ENCODE measurements around the gene USH1G. TPM values are rescaled to one million over a fixed set of nuclear protein-coding genes. Genes with fewer than 3 reads are reported as not detected.

The USH1G gene
- total and polyA plus RNA-seq, 2 of the 13 experiments (the other 11 are each of a cell fraction or from before 2014, with no cell fraction given), result 0.04 TPM; not detected in 1

DNA sequence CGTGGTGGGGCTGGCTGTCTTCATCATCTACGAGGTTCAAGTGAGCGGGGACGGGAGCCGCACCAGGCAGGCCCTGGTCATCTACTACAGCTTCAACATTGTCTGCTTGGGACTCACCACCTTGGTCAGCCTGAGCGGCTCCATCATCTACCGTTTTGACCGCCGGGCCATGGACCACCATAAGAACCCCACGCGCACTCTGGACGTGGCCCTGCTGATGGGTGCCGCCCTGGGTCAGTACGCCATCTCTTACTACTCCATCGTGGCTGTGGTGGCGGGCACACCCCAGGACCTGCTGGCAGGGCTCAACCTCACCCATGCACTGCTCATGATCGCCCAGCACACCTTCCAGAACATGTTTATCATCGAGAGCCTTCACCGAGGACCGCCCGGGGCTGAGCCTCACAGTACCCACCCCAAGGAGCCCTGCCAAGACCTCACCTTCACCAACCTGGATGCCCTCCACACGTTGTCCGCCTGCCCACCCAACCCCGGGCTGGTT is 7.5 kb upstream of the USH1G start (continued):
- TF ChIP-seq BRD4 (CRISPR knock-in tag; IDR thresholded peaks at IDR 0.05) (no peak), PCBP2 (optimal IDR thresholded peaks at IDR 0.05; ENCODE audit: low read depth, low read length, poor library complexity, severe bottlenecking) (no peak), BORCS8-MEF2B (CRISPR knock-in tag; IDR thresholded peaks at IDR 0.05) (no peak), PHB2 (IDR thresholded peaks at IDR 0.05; ENCODE audit: partially characterized antibody) (no peak)

DNA sequence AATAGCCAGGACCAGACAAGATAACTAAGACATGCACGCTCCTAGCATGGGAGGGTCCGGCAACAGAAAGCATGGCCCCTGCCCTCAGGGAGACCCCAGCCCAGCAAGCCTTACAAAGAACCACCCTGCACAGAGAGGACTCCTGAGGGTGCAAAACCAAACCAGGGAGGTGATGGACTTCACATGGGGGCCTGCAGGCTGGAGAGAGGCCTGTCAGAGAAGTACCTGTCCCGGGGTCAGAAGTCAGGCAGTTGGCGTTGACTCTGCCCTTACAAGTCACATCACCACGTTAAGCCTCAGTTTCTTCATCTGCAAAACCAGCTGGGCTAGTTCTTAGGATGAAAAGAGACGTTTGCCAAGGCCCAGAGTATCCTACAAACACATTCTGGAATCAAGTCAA is 5.7 kb upstream of the USH1G start:
- TF ChIP-seq ELF1 (CRISPR knock-in tag; IDR thresholded peaks at IDR 0.05) (no peak), TAF15 (IDR thresholded peaks at IDR 0.05; ENCODE audit: low read depth, low read length, poor library complexity, severe bottlenecking) (no peak), ZNF549 (CRISPR knock-in tag; IDR thresholded peaks at IDR 0.05) (no peak), KMT2B (CRISPR knock-in tag; IDR thresholded peaks at IDR 0.05) (no peak), IKZF1 (IDR thresholded peaks at IDR 0.05) (no peak), PHF20 (CRISPR knock-in tag; IDR thresholded peaks at IDR 0.05) (no peak)
- TF ChIP-seq, protein P1, sequence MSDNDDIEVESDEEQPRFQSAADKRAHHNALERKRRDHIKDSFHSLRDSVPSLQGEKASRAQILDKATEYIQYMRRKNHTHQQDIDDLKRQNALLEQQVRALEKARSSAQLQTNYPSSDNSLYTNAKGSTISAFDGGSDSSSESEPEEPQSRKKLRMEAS (IDR thresholded peaks at IDR 0.05), result no peak
- TF ChIP-seq, protein P2, sequence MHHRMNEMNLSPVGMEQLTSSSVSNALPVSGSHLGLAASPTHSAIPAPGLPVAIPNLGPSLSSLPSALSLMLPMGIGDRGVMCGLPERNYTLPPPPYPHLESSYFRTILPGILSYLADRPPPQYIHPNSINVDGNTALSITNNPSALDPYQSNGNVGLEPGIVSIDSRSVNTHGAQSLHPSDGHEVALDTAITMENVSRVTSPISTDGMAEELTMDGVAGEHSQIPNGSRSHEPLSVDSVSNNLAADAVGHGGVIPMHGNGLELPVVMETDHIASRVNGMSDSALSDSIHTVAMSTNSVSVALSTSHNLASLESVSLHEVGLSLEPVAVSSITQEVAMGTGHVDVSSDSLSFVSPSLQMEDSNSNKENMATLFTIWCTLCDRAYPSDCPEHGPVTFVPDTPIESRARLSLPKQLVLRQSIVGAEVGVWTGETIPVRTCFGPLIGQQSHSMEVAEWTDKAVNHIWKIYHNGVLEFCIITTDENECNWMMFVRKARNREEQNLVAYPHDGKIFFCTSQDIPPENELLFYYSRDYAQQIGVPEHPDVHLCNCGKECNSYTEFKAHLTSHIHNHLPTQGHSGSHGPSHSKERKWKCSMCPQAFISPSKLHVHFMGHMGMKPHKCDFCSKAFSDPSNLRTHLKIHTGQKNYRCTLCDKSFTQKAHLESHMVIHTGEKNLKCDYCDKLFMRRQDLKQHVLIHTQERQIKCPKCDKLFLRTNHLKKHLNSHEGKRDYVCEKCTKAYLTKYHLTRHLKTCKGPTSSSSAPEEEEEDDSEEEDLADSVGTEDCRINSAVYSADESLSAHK (CRISPR knock-in tag; IDR thresholded peaks at IDR 0.05; ENCODE audit: borderline replicate concordance), result no peak
- TF ChIP-seq, protein P3, sequence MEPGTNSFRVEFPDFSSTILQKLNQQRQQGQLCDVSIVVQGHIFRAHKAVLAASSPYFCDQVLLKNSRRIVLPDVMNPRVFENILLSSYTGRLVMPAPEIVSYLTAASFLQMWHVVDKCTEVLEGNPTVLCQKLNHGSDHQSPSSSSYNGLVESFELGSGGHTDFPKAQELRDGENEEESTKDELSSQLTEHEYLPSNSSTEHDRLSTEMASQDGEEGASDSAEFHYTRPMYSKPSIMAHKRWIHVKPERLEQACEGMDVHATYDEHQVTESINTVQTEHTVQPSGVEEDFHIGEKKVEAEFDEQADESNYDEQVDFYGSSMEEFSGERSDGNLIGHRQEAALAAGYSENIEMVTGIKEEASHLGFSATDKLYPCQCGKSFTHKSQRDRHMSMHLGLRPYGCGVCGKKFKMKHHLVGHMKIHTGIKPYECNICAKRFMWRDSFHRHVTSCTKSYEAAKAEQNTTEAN (CRISPR knock-in tag; conservative IDR thresholded peaks at IDR 0.05), result no peak
- TF ChIP-seq, protein P4, sequence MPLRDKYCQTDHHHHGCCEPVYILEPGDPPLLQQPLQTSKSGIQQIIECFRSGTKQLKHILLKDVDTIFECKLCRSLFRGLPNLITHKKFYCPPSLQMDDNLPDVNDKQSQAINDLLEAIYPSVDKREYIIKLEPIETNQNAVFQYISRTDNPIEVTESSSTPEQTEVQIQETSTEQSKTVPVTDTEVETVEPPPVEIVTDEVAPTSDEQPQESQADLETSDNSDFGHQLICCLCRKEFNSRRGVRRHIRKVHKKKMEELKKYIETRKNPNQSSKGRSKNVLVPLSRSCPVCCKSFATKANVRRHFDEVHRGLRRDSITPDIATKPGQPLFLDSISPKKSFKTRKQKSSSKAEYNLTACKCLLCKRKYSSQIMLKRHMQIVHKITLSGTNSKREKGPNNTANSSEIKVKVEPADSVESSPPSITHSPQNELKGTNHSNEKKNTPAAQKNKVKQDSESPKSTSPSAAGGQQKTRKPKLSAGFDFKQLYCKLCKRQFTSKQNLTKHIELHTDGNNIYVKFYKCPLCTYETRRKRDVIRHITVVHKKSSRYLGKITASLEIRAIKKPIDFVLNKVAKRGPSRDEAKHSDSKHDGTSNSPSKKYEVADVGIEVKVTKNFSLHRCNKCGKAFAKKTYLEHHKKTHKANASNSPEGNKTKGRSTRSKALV (CRISPR knock-in tag; IDR thresholded peaks at IDR 0.05), result no peak
- H3K4me1 ChIP-seq (ENCODE audit: insufficient read depth, low read length), result no peaks in the 10 kb centered on the region
- H3K9ac ChIP-seq (ENCODE audit: insufficient read depth, low read depth, low read length), result no peak overlapping the region
- H3K27me3 ChIP-seq (ENCODE audit: control insufficient read depth in 1 of 2, insufficient read depth in 2 of 2, low read length in 2 of 2), result peaks cover 18 to 88% of the 10 kb centered on the region in 2 experiments
- no peak overlapping the region for H2AFZ ChIP-seq (ENCODE audit: low read length)
- no peak overlapping the region for H3K4me3 ChIP-seq (replicated peaks in 1 of 3; ENCODE audit: insufficient read depth in 1 of 3, low read depth in 2 of 3, low read length in 3 of 3)
- ChIA-PET CTCF (ENCODE audit: low intra/inter-chr PET ratio, low total read pairs) (no interaction called here), POLR2A (no interaction called here)
- no peak overlapping the region for H3K27ac ChIP-seq (ENCODE audit: extremely low read length, insufficient read depth, low read length)
- H3K36me3 ChIP-seq (replicated peaks in 1 of 2; ENCODE audit: control insufficient read depth in 1 of 2, insufficient read depth in 2 of 2, low read length in 2 of 2), result no peaks in the 10 kb centered on the region
- H3K4me2 ChIP-seq (ENCODE audit: low read depth, low read length), result no peak overlapping the region
- DNase-seq (ENCODE audit: low spot score) (no peak), FAIRE-seq (no peak), ATAC-seq (no peak)
- no peaks in the 10 kb centered on the region for H3K79me2 ChIP-seq (ENCODE audit: insufficient read depth, low read length)
- intact Hi-C loops (cut with micrococcal nuclease; ENCODE audit: unreplicated experiment) (no loop called here), in situ Hi-C loops (cut with HindIII; ENCODE audit: extremely low pct_ligation_motif_present, low pct_unique_long_range_greater_than_20kb) (no loop called here)
- 27% methylated on average over 6 of the region's 6 CpGs for WGBS (ENCODE audit: low lambda C conversion rate)
- no peaks in the 10 kb centered on the region for H4K20me1 ChIP-seq (ENCODE audit: insufficient read depth, low read length)
- BruUV-seq (replicated peaks), result no TSS peak
- no peaks in the 10 kb centered on the region for H3K9me3 ChIP-seq (ENCODE audit: low read length)

All from HepG2 (cell line).